Epithelial cell of esophagus (primary cell): ENCODE measurements around the gene LPP.
"Not testable (repeated sequence)": the region's sequence is repeated elsewhere in the genome, so short reads cannot be mapped to it uniquely, and the experiment has no call there.

Experiments
- DNase-seq: peaks from one replicate; pipeline ENCODE4 v3.0.0; 2010; ENCODE audit warnings: low read depth
- H3K4me3 ChIP-seq: 2 replicates; pipeline ENCODE4 v1.5.1; 2011; ENCODE audit warnings: mild to moderate bottlenecking, low read length, control low read depth
- CTCF ChIP-seq: IDR thresholded peaks from 2 replicates; pipeline ENCODE4 v1.5.1; 2011; ENCODE audit warnings: low read depth, mild to moderate bottlenecking, low read length, control low read depth, inconsistent platforms; ENCODE audit not compliant: insufficient read depth; ENCODE audit errors: missing control alignments

Gene LPP

DNA sequence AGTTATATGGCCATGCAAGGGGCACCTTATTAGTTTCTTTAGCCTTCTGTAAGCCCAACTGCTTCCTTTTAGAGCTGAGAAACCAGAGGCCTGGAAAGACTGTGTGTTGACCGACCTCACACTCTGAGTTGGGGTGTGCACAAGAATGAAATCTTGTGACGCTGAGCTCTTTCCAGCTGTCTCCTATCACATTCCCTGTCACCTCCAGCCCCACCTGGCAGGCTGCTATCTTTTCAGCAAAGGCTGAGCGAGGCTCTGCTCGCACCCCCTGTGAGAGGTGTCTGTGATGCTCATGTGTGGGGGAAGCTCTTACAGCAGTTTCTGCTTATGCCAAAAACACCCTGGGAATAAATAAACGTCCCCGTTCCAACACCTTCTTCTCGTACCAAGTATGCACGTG is 27.0 kb upstream of the LPP start:
- no peak for TF ChIP-seq CTCF
- H3K4me3 ChIP-seq = no peak overlapping the region
- DNase-seq = no peak

DNA sequence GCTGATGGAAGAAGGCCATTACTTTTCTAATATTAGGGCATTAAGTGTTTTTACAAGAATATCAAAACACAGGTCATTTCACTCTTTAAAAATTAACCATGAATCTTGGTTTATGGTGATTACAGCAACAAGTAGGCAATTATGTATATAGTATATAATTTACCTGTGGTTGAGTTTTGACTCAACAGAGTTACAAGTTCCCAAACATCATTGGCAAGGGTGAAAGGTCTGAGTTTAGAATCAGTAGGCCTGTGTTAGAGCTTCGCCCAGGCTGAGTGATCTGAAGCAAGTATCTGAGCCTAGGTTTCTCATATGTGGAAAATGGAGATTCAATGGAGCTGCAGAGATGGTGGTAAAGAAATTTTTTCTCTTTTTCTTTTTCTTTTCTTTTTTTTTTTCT is 25.1 kb upstream of the LPP start:
- DNase-seq = no peak
- H3K4me3 ChIP-seq = no peak overlapping the region
- no peak for TF ChIP-seq CTCF

DNA sequence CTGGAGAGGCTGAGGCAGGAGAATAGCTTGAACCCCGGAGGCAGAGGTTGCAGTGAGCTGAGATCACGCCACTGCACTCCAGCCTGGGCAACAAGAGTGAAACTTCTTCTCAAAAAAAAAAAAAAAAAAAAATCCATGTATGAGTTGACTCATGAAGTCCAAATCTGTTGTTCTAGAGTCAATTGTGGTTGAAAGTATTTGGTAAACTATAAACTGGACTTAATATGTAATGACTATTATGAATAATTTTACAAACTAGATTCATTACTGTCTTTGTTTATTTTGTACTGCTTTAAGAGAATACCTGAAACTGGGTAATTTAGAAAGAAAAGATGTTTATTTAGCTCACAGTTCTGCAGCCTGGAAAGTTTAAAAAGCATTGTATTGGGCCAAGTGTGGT is 22.9 kb upstream of the LPP start:
- not testable (repeated sequence) for H3K4me3 ChIP-seq, DNase-seq

GRCh38 chr3:188133219-188133618 is 20.7 kb upstream of the LPP start:
- no peak overlapping the region for H3K4me3 ChIP-seq
- TF ChIP-seq CTCF = no peak
- DNase-seq = peak; percentile 22

GRCh38 chr3:188133646-188134045 is 20.3 kb upstream of the LPP start:
- H3K4me3 ChIP-seq = no peak overlapping the region
- no peak for DNase-seq
- no peak for TF ChIP-seq CTCF

GRCh38 chr3:188134079-188134478 is 19.9 kb upstream of the LPP start:
- TF ChIP-seq CTCF = no peak
- DNase-seq = no peak
- H3K4me3 ChIP-seq = no peak overlapping the region

GRCh38 chr3:188134856-188135255 is 19.1 kb upstream of the LPP start:
- no peak for DNase-seq
- no peak for TF ChIP-seq CTCF
- no peak overlapping the region for H3K4me3 ChIP-seq

GRCh38 chr3:188135271-188135670 is 18.7 kb upstream of the LPP start:
- no peak for TF ChIP-seq CTCF
- DNase-seq = no peak
- no peak overlapping the region for H3K4me3 ChIP-seq
